ENCODE results near the gene SPNS2. TPM values are rescaled to one million over a fixed set of nuclear protein-coding genes. Genes with fewer than 3 reads are reported as not detected.
A peak's percentile ranks its signal among the peaks of the same experiment; 100 is the strongest.

The SPNS2 gene
- total RNA-seq, 4 donors from 2014 or later, result 12.4 to 81.0 (median 31.9) TPM

GRCh38 chr17:4480929-4481898, 17.5 kb upstream of the SPNS2 start:
- Histone ChIP-seq H3K4me1 (peaks cover 5 to 71% (median 22%) of the 10 kb centered on the region in 4 donors), H3K9me3 (no peaks in the 10 kb centered on the region), H3K27ac (peak overlapping the region in 3 of 4 donors; percentile 81 to 98 (median 88)), H3K4me3 (peak overlapping the region in 2 of 4 donors; percentile 20 to 34), H3K36me3 (no peaks in the 10 kb centered on the region), H3K27me3 (no peaks in the 10 kb centered on the region)
- DNase-seq, result peak; percentile 41 to 88 (median 82)
- TF ChIP-seq CTCF (IDR thresholded peaks at IDR 0.05), result no peak
- peak; percentile 29 to 83 for TF ChIP-seq POLR2A (IDR thresholded peaks at IDR 0.05)

GRCh38 chr17:4482338-4483011, 16.2 kb upstream of the SPNS2 start:
- Histone ChIP-seq H3K4me1 (peaks cover 5 to 58% (median 16%) of the 10 kb centered on the region in 4 donors), H3K27me3 (no peaks in the 10 kb centered on the region), H3K27ac (peak overlapping the region in 3 of 4 donors; percentile 81 to 98 (median 88)), H3K4me3 (peak overlapping the region in 2 of 4 donors; percentile 21 to 30), H3K36me3 (no peaks in the 10 kb centered on the region), H3K9me3 (no peaks in the 10 kb centered on the region)
- TF ChIP-seq POLR2A (IDR thresholded peaks at IDR 0.05), result no peak
- no peak for TF ChIP-seq CTCF (IDR thresholded peaks at IDR 0.05)
- no peak for DNase-seq

DNA sequence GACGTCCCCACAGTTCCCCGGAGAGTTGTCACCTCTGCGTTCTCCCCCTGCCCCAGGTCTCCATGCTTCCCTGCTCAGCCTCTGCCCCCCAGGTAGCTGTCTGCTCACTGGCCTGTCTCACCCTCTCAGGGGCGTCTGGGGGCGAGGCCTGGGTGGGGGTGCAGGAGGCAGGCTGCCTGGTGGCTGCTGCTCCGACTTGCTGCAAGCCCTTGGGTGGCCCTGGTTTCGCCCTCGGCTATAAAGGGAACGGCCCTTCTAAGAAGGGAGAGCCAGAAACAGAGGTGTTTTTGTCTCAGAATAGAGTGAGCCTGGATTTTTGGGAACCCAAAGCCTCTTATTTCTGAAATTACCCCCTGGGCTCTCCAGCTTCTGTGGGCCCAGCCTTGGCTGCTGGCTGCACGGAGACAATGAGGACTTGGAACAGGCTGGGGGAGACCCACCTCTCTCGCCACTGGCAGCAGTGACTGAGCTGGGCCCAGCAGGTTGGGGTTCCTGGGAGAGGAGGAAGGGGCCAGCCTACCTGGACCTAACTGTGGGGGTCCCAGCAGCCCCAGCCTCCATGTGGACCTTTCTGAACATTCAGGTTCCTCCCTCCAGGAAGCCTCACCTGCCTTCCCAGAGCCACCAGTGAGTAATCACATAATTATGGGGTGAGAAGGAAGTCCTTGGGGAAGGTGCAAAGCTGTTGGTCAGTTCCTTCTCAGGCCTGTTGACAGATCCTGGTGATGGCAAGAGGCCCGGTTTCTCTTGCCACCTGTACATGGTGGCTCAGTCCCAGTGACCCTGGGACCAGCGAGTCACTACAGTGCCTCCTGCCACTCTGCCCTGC, 15.5 kb upstream of the SPNS2 start:
- DNase-seq, result peak in 2 of 3 donors; percentile 69 to 75
- Histone ChIP-seq H3K4me1 (peaks cover 5 to 56% (median 15%) of the 10 kb centered on the region in 4 donors), H3K27ac (peak overlapping the region in 3 of 4 donors; percentile 81 to 98 (median 88)), H3K4me3 (peak overlapping the region in 2 of 4 donors; percentile 21 to 30), H3K27me3 (no peaks in the 10 kb centered on the region), H3K36me3 (no peaks in the 10 kb centered on the region), H3K9me3 (no peaks in the 10 kb centered on the region)
- TF ChIP-seq POLR2A (IDR thresholded peaks at IDR 0.05) (peak; percentile 45 to 78), CTCF (IDR thresholded peaks at IDR 0.05) (no peak)

DNA sequence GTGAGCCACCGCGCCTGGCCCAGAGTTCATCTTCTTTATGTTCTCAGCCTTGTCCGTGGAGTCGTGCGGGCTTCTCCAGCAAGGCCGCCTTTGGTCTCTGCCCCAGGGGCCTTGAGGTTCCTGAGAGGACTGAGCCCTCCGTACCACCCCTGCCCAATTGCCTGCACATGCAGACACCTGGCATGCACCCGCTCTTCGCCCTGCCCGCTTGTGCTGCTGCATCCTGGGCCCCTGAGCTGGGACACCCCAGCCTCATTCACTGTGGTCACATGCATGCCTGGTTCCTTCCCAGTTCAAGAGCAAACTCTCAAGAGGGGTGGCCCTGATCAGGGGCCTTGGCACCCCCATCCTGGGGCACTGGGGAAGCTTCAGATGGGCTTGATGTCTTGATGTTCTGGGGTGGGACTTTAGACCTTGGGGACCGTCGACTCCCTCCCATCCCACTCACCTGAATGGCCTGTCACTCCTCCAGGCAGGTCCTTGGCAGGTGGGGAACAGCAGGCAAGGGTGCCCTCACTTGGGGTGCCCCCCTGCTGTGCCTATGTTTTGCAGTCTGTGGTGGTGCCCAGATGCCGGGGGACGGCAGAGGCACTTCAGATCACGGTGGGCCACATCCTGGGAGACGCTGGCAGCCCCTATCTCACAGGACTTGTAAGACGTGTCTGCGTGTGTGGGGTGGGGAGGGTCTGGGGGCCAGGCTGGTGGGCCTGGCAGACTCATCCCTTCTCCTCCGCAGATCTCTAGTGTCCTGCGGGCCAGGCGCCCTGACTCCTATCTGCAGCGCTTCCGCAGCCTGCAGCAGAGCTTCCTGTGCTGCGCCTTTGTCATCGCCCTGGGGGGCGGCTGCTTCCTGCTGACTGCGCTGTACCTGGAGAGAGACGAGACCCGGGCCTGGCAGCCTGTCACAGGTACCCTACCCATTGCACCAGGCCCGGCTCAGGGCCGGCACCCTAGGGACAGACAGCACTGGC, 12.7 kb upstream of the SPNS2 start:
- H3K4me3 ChIP-seq, result peak overlapping the region; percentile 31 to 43 (median 38)
- H3K36me3 ChIP-seq, result no peaks in the 10 kb centered on the region
- H3K27me3 ChIP-seq, result no peaks in the 10 kb centered on the region
- H3K4me1 ChIP-seq, result peaks cover under 1 to 33% (median 10%) of the 10 kb centered on the region in 4 donors
- H3K27ac ChIP-seq, result peak overlapping the region; percentile 22 to 73 (median 40)
- no peaks in the 10 kb centered on the region for H3K9me3 ChIP-seq
- DNase-seq, result peak in 1 of 3 donors; percentile 65
- TF ChIP-seq CTCF (IDR thresholded peaks at IDR 0.05) (no peak), POLR2A (IDR thresholded peaks at IDR 0.05) (no peak)

Measured in Peyer's patch (tissue), 4 donors.